GM12801 (cell line): ENCODE data around the gene DHTKD1.

Source experiments
- TF ChIP-seq, protein P1 (sequence below): IDR thresholded peaks from one replicate; pipeline ENCODE4 v1.5.1; 2011; ENCODE audit warnings: control low read depth; ENCODE audit not compliant: insufficient read length; ENCODE audit errors: extremely low read depth

DHTKD1 gene

DNA sequence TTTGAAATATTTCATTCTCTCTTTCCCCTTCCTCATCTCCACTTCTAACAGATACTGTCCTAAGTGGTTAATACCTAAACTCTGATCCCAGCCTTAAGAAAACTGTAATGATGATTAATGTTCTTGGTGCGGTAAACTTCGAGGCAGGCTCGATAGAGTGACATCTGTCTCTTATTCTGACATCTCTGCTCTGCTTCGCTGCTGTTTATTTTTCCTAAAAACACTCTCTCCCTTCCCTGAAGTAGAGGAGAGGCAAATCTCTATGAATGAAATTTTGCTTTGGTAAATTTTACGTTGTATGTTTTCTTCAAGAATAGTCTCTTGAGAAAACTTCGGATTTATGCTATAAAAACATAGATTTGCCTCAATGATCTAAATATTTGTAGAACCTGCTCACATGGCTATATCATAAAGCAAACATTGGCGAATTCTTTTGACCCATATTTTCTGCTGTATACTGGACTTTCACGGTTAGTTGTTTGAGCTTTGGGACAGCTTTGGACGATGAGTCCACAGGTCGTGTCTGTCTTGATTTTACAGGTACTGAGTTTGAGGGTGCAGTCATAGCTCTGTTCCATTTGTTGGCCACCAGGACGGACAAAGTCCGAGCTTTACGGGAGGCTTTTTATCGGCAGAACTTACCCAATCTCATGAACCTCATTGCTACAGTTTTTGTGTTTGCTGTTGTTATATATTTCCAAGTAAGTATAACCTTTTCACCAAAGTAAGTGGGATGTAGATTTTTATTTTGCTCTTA, 87.8 kb downstream of the DHTKD1 start:
- TF ChIP-seq, protein P1, sequence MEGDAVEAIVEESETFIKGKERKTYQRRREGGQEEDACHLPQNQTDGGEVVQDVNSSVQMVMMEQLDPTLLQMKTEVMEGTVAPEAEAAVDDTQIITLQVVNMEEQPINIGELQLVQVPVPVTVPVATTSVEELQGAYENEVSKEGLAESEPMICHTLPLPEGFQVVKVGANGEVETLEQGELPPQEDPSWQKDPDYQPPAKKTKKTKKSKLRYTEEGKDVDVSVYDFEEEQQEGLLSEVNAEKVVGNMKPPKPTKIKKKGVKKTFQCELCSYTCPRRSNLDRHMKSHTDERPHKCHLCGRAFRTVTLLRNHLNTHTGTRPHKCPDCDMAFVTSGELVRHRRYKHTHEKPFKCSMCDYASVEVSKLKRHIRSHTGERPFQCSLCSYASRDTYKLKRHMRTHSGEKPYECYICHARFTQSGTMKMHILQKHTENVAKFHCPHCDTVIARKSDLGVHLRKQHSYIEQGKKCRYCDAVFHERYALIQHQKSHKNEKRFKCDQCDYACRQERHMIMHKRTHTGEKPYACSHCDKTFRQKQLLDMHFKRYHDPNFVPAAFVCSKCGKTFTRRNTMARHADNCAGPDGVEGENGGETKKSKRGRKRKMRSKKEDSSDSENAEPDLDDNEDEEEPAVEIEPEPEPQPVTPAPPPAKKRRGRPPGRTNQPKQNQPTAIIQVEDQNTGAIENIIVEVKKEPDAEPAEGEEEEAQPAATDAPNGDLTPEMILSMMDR, result no peak

DNA sequence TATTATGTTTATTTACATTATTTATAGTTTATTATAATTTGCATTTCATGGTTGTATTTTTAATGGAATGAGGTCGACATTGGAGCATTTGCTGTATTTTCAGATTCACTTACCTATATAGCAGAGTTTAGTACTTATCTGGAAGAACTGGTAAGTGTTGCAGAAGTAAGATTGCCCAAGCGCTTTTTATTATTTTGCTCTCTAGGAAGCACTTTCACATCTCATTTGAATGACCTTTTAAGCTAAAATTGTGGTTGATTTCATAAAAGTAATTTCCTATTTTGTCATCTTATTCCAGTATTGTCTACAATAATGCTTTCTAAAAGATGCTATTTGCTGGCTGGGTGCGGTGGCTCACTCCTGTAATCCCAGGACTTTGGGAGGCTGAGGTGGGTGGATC, 89.4 kb downstream of the DHTKD1 start:
- TF ChIP-seq, protein P1, result no peak

DNA sequence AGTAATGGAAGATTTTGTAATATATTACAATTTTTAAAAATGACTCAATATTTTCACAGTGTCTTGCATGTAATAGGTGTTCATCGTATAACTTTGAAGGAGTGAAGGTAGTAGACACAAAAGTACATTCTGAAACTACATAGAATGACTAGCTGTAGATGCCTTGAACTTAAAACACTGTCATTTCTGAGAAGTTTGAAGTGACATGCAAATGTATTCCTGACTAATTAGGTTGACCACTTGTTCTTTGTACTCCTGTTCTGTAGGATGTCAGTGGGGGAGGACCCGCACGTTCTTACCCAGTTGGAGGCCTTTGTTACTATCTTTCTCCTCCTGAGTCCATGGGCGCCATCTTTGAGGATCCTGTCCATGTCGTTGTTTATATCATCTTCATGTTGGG, 91.9 kb downstream of the DHTKD1 start:
- TF ChIP-seq, protein P1, result no peak

DNA sequence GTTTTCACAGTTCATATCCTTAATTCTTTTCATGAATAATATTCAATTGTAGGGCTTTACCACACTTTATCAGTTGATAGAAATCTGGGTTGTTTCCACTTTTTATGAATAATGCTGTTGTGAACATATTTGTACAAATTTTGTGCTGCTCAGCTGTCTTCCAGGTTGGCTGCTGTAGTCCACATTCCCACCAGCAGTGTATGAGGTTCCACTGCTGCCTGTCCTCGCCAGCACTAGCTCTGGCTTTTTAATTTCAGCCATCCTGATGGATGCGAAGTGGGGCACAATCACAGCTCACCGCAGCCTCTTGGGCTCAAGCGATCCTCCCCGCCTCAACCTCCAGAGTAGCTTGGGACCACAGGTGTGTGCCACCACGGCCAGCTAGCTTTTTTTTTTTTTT, 94.2 kb downstream of the DHTKD1 start:
- TF ChIP-seq, protein P1, result no peak

DNA sequence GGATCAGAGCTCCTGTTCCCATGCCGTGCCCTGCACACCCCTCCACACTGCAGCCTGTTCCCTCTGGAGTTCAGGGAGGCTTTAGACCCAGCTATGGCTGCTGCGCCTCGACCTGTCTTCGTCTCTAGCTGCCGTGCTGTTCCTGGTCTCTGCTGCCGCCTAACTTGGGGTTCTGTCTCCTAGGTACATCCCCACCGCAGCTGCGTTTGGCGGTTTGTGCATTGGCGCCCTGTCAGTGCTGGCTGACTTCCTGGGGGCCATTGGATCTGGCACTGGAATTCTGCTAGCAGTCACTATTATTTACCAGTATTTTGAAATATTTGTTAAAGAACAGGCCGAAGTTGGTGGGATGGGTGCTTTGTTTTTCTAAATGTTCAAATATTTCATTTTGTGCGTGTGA, 95.3 kb downstream of the DHTKD1 start:
- TF ChIP-seq, protein P1, result no peak

DNA sequence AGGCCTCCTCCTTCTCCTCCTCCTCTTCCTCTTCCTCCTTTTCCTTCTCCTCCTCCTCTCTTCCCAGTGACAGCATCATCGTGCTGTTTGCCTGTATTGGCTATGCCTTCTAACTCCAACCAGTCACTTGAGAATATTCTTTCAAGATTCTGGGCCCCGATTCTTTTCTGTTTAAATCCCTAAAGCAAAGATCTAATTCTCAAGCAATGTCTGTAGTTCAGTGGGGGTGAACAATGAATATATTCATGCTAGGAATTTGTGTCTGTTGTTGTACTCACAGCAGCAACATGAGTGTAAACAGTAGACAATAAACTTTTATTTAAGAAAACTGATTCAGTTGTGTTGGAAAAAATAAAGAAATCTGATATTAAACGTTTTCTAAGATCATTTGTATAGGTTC, 96.3 kb downstream of the DHTKD1 start:
- TF ChIP-seq, protein P1, result no peak

DNA sequence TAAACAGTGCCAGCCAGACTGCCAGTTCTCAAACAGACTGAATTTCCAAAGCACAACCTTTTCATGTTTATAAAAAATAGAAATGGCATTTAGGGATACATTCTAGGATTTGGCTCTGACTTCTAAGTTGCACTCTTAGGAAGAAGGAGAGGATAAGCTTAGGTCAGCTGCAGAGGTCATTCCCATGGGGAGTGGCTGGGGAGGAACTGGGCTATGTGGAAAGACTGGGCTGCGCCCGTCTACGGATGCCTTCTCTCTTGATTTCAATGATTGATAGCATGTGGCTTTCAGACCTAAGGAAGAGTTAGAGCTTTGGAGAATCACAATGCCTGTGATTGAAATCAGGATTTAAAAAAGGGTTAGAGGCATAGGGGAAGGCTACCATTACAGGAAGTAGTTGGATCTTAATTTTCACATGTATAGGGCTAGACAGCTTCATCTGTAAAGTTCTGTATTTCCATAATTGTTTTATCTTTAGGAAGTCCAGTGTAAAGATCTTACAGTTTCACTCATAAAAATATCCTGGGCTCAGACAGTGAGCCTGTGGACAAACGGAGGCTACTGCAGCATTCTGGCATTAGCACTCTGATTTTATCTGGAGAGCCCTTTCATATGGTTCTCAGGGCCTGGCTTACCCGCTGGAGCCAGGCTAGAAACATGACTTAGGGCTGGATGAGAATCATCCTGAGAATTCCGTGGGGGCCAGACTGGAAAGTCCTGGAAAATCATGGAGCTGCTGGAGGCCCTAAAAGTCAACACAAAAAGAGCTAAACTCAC, 97.4 kb downstream of the DHTKD1 start:
- TF ChIP-seq, protein P1, result no peak
